GM12865 (cell line): Measurements from ENCODE around the gene PIN4.
"Not testable (repeated sequence)": the region's sequence is repeated elsewhere in the genome, so short reads cannot be mapped to it uniquely, and the experiment has no call there.

Experiments
- DNase-seq: peaks from one replicate; pipeline ENCODE4 v3.0.0; 2010; ENCODE audit warnings: low read depth
- H3K4me3 ChIP-seq: 2 replicates; pipeline ENCODE4 v1.5.1; 2011; ENCODE audit warnings: mild to moderate bottlenecking, low read depth, low read length, control low read depth
- CTCF ChIP-seq: IDR thresholded peaks from 2 replicates; pipeline ENCODE4 v1.5.1; 2011; ENCODE audit warnings: low read length, control low read depth, low read depth, inconsistent platforms; ENCODE audit not compliant: insufficient read depth; ENCODE audit errors: missing control alignments

PIN4 gene

GRCh38 chrX:72159769-72160168 lies 21.8 kb upstream of the PIN4 start:
- no peak overlapping the region for H3K4me3 ChIP-seq
- DNase-seq, result no peak
- no peak for TF ChIP-seq CTCF

- no peak for TF ChIP-seq CTCF
- H3K4me3 ChIP-seq, result no peak overlapping the region
Measured at GRCh38 chrX:72165551-72165950, 16.0 kb upstream of the PIN4 start.

GRCh38 chrX:72169008-72169728 lies 12.4 kb upstream of the PIN4 start:
- DNase-seq, result peak; percentile 46

More at GRCh38 chrX:72165551-72165950, 16.0 kb upstream of the PIN4 start:
- no peak for DNase-seq

GRCh38 chrX:72176289-72176688 lies 5.3 kb upstream of the PIN4 start:
- not testable (repeated sequence) for H3K4me3 ChIP-seq, DNase-seq

More at GRCh38 chrX:72169008-72169728, 12.4 kb upstream of the PIN4 start:
- TF ChIP-seq CTCF, result no peak
- no peak overlapping the region for H3K4me3 ChIP-seq

GRCh38 chrX:72176981-72177380 lies 4.6 kb upstream of the PIN4 start:
- no peak for DNase-seq
- no peak for TF ChIP-seq CTCF
- no peak overlapping the region for H3K4me3 ChIP-seq

GRCh38 chrX:72180539-72180938 lies 1.0 kb upstream of the PIN4 start:
- no peak for DNase-seq
- H3K4me3 ChIP-seq, result peak overlapping the region; percentile 63
- TF ChIP-seq CTCF, result no peak

- H3K4me3 ChIP-seq, result peak overlapping the region; percentile 89; the same call in 1 of the 2 replicates
- no peak for TF ChIP-seq CTCF
- DNase-seq, result no peak
Measured at GRCh38 chrX:72182924-72183323, 1.4 kb downstream of the PIN4 start.
